ENCODE data around the gene GET4.

GET4 gene

DNA sequence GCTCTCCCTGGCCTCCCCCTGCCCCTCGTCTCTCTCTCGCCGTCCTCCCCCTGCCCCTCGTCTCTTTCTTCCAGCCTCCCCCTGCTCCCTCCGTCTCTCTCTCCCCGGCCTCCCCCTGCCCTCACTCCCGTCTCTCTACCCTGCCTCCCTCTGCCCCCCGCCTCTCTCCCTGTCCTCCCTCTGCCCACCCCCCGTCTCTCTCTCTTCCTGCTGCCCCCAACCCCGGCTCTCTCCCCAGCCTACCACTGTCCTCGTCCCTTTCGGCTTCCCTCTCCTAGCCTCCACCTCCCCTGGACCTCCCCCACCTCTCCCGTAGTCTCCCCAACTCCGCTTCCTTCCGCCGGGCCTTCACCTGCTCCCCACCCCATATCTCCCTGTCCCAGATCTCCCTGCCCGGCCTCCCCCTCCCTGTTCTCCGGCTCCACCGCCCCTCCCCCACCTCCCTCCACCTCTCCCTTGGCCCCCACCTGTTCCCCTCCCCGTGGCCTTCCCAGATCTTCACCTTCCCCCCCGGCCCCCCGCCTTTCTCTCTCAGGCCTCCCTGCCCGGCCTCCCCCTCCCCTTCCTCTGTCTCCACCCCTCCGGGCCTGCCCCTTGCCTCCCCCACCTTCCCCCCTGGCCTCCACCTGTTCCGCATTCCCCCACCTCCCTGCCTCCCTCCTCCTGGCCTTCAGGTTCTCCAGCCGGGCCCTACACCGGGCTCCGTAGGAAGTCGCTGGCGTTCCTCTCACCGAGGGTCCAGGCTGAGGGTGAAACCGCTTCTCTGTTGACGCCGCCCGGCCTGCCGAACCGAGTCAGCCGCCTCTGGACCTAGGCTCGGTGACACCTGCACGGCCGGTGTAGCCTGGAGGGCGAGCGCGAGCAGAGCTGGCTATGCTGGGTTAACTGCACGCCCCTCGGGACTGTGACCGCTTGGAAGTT, 1.2 kb downstream of the GET4 start:
- H3K4me3 ChIP-seq (ENCODE audit: low read depth, low read length), result peak overlapping the region; percentile 97
- TF ChIP-seq, protein P1, sequence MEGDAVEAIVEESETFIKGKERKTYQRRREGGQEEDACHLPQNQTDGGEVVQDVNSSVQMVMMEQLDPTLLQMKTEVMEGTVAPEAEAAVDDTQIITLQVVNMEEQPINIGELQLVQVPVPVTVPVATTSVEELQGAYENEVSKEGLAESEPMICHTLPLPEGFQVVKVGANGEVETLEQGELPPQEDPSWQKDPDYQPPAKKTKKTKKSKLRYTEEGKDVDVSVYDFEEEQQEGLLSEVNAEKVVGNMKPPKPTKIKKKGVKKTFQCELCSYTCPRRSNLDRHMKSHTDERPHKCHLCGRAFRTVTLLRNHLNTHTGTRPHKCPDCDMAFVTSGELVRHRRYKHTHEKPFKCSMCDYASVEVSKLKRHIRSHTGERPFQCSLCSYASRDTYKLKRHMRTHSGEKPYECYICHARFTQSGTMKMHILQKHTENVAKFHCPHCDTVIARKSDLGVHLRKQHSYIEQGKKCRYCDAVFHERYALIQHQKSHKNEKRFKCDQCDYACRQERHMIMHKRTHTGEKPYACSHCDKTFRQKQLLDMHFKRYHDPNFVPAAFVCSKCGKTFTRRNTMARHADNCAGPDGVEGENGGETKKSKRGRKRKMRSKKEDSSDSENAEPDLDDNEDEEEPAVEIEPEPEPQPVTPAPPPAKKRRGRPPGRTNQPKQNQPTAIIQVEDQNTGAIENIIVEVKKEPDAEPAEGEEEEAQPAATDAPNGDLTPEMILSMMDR (IDR thresholded peaks at IDR 0.05; ENCODE audit: borderline replicate concordance, insufficient read depth, low read depth, low read length), result no peak

DNA sequence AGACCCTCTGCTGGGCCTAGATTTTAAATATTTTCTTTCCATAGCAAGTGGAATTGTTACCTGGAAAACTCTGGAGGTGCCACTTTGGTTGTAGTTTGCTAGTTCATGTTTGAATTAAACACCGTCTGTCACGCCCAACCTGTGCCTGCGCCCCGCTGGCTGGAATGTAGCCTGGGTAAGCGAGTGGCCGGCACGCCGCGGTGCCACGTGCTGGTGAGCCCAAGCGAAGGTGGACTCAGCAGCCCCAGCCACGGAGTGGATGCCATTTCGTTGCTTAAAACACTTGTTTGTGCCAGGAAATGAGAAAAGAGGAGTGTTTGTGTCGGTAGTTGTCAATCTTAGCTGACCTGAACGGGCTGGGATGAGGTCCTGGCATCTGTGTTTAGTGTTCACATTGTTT, 2.7 kb downstream of the GET4 start:
- H3K4me3 ChIP-seq (ENCODE audit: low read depth, low read length), result no peak overlapping the region
- TF ChIP-seq, protein P1 (IDR thresholded peaks at IDR 0.05; ENCODE audit: borderline replicate concordance, insufficient read depth, low read depth, low read length), result no peak

DNA sequence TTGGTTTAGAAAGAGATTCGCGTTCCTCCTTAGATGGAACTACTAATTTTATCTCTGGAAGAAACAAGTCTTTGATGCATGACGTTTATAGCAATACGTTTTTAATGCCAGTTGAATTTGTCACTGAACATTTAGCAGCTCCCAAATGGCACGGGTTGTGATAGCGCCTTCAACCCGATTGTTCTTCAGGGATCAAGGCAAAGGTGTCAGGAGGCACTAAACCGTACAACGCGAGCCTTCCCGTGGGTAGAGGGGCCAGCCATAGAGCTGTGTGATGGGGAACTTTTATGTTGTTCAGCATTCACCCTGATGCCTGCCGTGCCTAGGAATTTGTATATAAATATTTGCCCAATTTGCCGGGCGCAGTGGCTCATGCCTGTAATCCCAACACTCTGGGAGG, 3.4 kb downstream of the GET4 start:
- TF ChIP-seq, protein P1 (IDR thresholded peaks at IDR 0.05; ENCODE audit: borderline replicate concordance, insufficient read depth, low read depth, low read length), result no peak
- H3K4me3 ChIP-seq (ENCODE audit: low read depth, low read length), result no peak overlapping the region

DNA sequence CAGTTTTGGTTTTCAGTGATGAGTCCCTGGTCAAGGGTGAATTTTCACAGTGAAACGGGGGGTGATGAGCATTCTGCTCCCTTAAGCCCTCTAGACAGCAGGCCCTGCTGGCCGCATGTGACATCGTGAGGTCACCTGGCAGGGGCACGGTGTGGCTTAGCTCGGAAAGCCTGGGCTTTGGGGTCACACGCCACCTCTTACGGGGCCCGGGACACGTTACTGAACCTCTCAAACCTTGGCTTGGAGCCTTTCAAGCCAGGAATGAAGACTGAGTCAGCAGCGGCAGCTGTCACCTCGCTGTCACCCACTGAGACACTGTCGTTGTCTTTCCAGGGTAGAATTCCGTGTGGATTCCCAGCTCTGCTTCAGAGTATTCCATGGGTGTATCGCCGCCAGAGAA, 4.1 kb downstream of the GET4 start:
- H3K4me3 ChIP-seq (ENCODE audit: low read depth, low read length), result no peak overlapping the region
- TF ChIP-seq, protein P1 (IDR thresholded peaks at IDR 0.05; ENCODE audit: borderline replicate concordance, insufficient read depth, low read depth, low read length), result no peak

DNA sequence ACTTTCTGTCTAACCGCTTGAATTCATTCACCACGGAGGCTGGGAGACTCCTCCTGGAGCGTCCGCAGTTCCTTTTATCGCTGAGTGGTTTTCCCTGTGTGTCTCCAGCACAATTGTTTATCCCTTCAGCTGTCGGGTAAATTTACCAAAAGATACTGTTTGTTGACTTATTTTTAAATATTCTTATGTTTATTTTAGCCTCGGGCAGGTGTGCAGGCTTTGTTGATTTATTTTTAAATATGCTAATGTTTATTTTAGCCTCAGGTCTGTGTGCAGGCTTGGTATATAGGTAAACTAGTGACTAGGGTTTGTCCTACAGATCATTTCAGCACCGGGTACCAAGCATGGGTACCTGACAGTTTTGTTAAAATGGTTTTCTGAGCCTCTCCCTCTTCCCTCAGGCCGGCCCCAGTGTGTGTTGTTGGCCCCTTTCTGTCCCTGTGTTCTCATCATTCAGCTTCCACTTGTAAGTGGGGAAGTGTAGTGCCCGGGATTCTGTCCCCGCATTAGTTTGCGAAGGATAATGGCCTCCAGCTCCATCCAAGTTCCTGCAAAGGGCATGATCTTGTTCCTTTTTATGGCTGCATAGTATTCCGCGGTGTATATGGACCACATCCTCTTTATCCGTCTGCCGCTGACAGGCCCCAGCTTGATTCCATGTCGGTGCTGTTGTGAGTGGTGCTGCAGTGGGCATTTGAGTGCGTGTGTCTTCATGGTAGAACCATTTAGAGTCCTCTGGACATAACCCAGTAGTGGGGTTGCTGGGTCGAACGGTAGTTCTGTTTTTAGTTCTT, 5.3 kb downstream of the GET4 start:
- TF ChIP-seq, protein P1 (IDR thresholded peaks at IDR 0.05; ENCODE audit: borderline replicate concordance, insufficient read depth, low read depth, low read length), result no peak
- no peak overlapping the region for H3K4me3 ChIP-seq (ENCODE audit: low read depth, low read length)

DNA sequence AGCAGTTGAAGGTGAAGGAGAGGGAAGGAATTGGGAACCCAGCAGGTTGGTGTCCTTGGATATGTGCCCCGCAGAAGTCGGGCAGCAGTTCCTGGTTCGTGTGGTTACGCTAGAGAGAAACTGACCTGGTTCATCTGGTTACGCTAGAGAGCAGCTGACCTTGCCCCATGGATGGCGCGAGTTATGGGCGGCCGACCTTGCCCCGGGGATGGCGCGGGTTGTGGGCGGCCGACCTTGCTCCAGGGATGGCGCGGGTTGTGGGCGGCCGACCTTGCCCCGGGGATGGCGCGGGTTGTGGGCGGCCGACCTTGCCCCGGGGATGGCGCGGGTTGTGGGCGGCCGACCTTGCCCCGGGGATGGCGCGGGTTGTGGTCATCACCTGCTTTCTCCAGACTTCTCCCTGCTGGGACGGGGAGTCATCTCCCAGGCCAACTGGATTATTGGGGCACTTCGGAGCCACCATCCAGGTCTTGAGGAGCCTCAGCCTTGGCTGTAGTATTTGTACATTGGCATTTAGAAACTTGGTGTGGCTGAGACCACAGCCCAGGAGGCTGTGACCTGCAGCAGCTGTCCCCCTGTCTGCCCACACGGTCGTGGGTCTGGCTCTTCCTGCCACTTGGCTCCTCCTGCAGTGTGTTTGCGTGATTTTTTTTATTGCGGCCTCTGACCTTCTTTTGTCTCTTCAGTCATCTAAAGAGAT, 6.1 kb downstream of the GET4 start:
- no peak overlapping the region for H3K4me3 ChIP-seq (ENCODE audit: low read depth, low read length)
- TF ChIP-seq, protein P1 (IDR thresholded peaks at IDR 0.05; ENCODE audit: borderline replicate concordance, insufficient read depth, low read depth, low read length), result no peak
